Naive B cell (primary cell): ENCODE data around the gene PANK3. TPM values are rescaled to one million over a fixed set of nuclear protein-coding genes. Genes with fewer than 3 reads are reported as not detected.
"Not testable (repeated sequence)": the region's sequence is repeated elsewhere in the genome, so short reads cannot be mapped to it uniquely, and the experiment has no call there.

Source experiments
- ATAC-seq, 2 donors: fragments of 150-1000 bp; cut with Tn5 transposase; 2 replicates each; pipeline ENCODE4 v1.10.0; 2021; ENCODE audit warnings: low read depth in 2 of 2, mild to moderate bottlenecking in 2 of 2, moderate library complexity in 2 of 2
- DNase-seq: peaks from one replicate; pipeline ENCODE4 v3.0.0; 2022
- H3K27ac Mint-ChIP-seq, 6 donors: one replicate each; pipeline ENCODE4 v1.8.0; 2020 to 2022; ENCODE audit warnings: mild to moderate bottlenecking in 6 of 6, mixed read lengths in 6 of 6, moderate library complexity in 5 of 6, inconsistent platforms in 2 of 6
- H3K27me3 Mint-ChIP-seq, 3 donors: one replicate each; pipeline ENCODE4 v1.8.0; 2021 to 2022; ENCODE audit warnings: mixed read lengths in 3 of 3, mild to moderate bottlenecking in 1 of 3
- H3K36me3 Mint-ChIP-seq, 2 donors: one replicate each; pipeline ENCODE4 v1.8.0; 2020 to 2022; ENCODE audit warnings: mixed read lengths in 2 of 2, inconsistent platforms in 1 of 2, mild to moderate bottlenecking in 1 of 2
- H3K4me1 Mint-ChIP-seq, 3 donors: one replicate each; pipeline ENCODE4 v1.8.0; 2020 to 2022; ENCODE audit warnings: mixed read lengths in 3 of 3, inconsistent platforms in 1 of 3, mild to moderate bottlenecking in 1 of 3, moderate library complexity in 1 of 3
- H3K4me3 Mint-ChIP-seq, 8 donors: one replicate each; pipeline ENCODE4 v1.8.0; 2020 to 2022; ENCODE audit warnings: mild to moderate bottlenecking in 8 of 8, mixed read lengths in 8 of 8, moderate library complexity in 8 of 8, inconsistent platforms in 2 of 8
- H3K9me3 Mint-ChIP-seq, 7 donors: one replicate each; pipeline ENCODE4 v1.8.0; 2020 to 2022; ENCODE audit warnings: mixed read lengths in 7 of 7, mild to moderate bottlenecking in 5 of 7, inconsistent platforms in 2 of 7, moderate library complexity in 1 of 7
- polyA plus RNA-seq, 6 donors: library from polyadenylated mRNA; unstranded; fragments of 300-500 nt; fragmentation: Illumina TruSeq; gene quantifications; one replicate each; pipeline ENCODE4 v1.2.3, GENCODE V29; 2021; ENCODE audit warnings: low read depth in 6 of 6

The PANK3 gene
- polyA plus RNA-seq, 6 donors from 2014 or later: 2.7 to 8.2 (median 5.6) TPM

GRCh38 chr5:168563959-168564358 is 15.2 kb downstream of the PANK3 start:
- peaks cover 8 to 15% of the 10 kb centered on the region in 2 donors for H3K36me3 Mint-ChIP-seq

DNA sequence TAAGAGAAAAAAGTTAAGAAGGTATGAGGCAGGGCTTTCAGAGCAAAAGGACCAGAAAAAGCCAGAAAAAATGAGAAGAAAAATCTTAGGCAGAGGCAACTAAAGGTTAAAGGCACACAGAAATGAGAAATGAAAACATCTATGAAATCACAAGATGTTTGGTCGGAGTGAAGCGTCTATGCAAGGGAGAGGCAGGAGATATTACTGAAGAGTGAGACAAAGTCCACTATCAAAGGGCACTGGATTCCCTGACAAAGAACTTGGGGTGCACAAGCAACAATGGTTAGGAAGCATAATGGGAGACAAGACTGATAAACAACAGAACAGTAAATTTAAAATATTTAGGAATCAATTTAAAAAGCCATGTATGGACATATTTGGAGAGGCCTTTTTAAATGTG is 16.9 kb downstream of the PANK3 start:
- Mint-ChIP-seq H3K27me3 (no peaks in the 10 kb centered on the region), H3K9me3 (no peaks in the 10 kb centered on the region), H3K36me3 (peaks cover 8 to 9% of the 10 kb centered on the region in 2 donors), H3K4me3 (no peak overlapping the region), H3K4me1 (peaks cover 0 to 4% (median 1%) of the 10 kb centered on the region in 3 donors), H3K27ac (peak overlapping the region in 1 of 6 donors; percentile 49)
- no peak for DNase-seq
- no peak for ATAC-seq

More at GRCh38 chr5:168563959-168564358, 15.2 kb downstream of the PANK3 start:
- Mint-ChIP-seq H3K4me3 (no peak overlapping the region), H3K4me1 (peaks cover 0 to 6% (median 4%) of the 10 kb centered on the region in 3 donors), H3K27me3 (no peaks in the 10 kb centered on the region), H3K9me3 (no peaks in the 10 kb centered on the region), H3K27ac (peak overlapping the region in 2 of 6 donors; percentile 27 to 58)
- ATAC-seq (no peak), DNase-seq (no peak)

- ATAC-seq (no peak), DNase-seq (no peak)
- Mint-ChIP-seq H3K9me3 (no peaks in the 10 kb centered on the region), H3K4me3 (no peak overlapping the region), H3K27ac (no peak overlapping the region), H3K4me1 (peaks cover 3 to 9% (median 6%) of the 10 kb centered on the region in 3 donors), H3K36me3 (peaks cover 25 to 30% of the 10 kb centered on the region in 2 donors), H3K27me3 (no peaks in the 10 kb centered on the region)
Measured at GRCh38 chr5:168557389-168557788, 21.8 kb downstream of the PANK3 start.

- DNase-seq (no peak), ATAC-seq (no peak)
- H3K9me3 Mint-ChIP-seq: no peaks in the 10 kb centered on the region
- H3K27me3 Mint-ChIP-seq: no peaks in the 10 kb centered on the region
- H3K27ac Mint-ChIP-seq: no peak overlapping the region
- H3K36me3 Mint-ChIP-seq: peaks cover 23 to 31% of the 10 kb centered on the region in 2 donors
- peaks cover 3 to 10% (median 6%) of the 10 kb centered on the region in 3 donors for H3K4me1 Mint-ChIP-seq
- no peak overlapping the region for H3K4me3 Mint-ChIP-seq
Measured at GRCh38 chr5:168553377-168554130, 25.6 kb downstream of the PANK3 start.

GRCh38 chr5:168552146-168552545 is 27.0 kb downstream of the PANK3 start:
- H3K4me1 Mint-ChIP-seq: peaks cover 3 to 10% (median 6%) of the 10 kb centered on the region in 3 donors
- no peak overlapping the region for H3K27ac Mint-ChIP-seq
- peaks cover 0 to 3% (median 0%) of the 10 kb centered on the region in 7 donors for H3K9me3 Mint-ChIP-seq

DNA sequence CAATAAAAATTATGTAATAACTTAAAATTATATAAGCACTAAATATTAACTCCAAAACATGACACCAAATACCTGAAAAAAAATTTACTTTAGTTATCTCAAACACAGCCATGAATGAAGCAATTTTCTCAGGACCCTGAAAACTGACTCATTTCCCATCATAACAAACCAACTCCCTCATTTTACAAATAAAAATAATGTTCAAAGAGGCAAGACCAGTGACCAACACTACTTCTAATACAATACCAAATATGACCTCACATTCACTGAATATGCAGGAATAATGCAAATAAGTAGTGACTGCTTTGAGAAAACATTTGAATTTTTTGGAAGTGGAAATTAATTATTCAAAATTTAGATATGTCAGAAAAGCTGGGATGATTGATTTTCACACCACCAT is 28.5 kb downstream of the PANK3 start:
- peaks cover 24 to 31% of the 10 kb centered on the region in 2 donors for H3K36me3 Mint-ChIP-seq
- ATAC-seq: no peak
- H3K9me3 Mint-ChIP-seq: peaks cover 0 to 3% (median 0%) of the 10 kb centered on the region in 7 donors
- no peak for DNase-seq
- peaks cover 3 to 10% (median 6%) of the 10 kb centered on the region in 3 donors for H3K4me1 Mint-ChIP-seq
- no peaks in the 10 kb centered on the region for H3K27me3 Mint-ChIP-seq
- no peak overlapping the region for H3K27ac Mint-ChIP-seq
- H3K4me3 Mint-ChIP-seq: no peak overlapping the region

More at GRCh38 chr5:168552146-168552545, 27.0 kb downstream of the PANK3 start:
- DNase-seq (no peak), ATAC-seq (no peak)
- no peaks in the 10 kb centered on the region for H3K27me3 Mint-ChIP-seq
- peaks cover 31 to 36% of the 10 kb centered on the region in 2 donors for H3K36me3 Mint-ChIP-seq
- no peak overlapping the region for H3K4me3 Mint-ChIP-seq

DNA sequence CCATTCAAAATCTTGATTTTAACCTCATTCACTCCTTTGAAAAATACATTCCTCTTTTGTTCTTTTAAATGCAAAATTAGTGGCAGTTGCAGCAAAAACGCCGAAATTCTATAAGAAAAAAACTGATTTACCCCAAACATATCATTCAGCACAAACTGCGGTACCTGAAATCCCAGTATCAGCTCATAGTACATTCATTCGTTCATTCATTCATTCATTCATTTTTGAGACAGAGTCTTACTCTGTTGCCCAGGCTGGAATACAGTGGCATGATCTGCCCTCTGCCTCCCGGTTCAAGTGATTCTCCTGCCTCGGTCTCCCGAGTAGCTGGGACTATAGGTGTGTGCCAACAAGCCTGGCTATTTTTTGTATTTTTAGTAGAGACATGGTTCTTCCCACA is 29.6 kb downstream of the PANK3 start:
- H3K4me3 Mint-ChIP-seq: no peak overlapping the region
- peaks cover 3 to 10% (median 6%) of the 10 kb centered on the region in 3 donors for H3K4me1 Mint-ChIP-seq
- no peak for ATAC-seq
- no peak overlapping the region for H3K27ac Mint-ChIP-seq
- H3K36me3 Mint-ChIP-seq: peaks cover 20 to 31% of the 10 kb centered on the region in 2 donors
- no peaks in the 10 kb centered on the region for H3K27me3 Mint-ChIP-seq
- H3K9me3 Mint-ChIP-seq: peaks cover 0 to 3% (median 0%) of the 10 kb centered on the region in 7 donors
- no peak for DNase-seq

- H3K4me3 Mint-ChIP-seq: no peak overlapping the region
- no peak for ATAC-seq
- peaks cover 6 to 20% (median 10%) of the 10 kb centered on the region in 3 donors for H3K27me3 Mint-ChIP-seq
- H3K4me1 Mint-ChIP-seq: no peaks in the 10 kb centered on the region
- H3K9me3 Mint-ChIP-seq: peaks cover 0 to 5% (median 1%) of the 10 kb centered on the region in 7 donors
- no peak for DNase-seq
- H3K36me3 Mint-ChIP-seq: no peaks in the 10 kb centered on the region
- no peak overlapping the region for H3K27ac Mint-ChIP-seq
Measured at GRCh38 chr5:168537176-168537575, 42.0 kb downstream of the PANK3 start.

DNA sequence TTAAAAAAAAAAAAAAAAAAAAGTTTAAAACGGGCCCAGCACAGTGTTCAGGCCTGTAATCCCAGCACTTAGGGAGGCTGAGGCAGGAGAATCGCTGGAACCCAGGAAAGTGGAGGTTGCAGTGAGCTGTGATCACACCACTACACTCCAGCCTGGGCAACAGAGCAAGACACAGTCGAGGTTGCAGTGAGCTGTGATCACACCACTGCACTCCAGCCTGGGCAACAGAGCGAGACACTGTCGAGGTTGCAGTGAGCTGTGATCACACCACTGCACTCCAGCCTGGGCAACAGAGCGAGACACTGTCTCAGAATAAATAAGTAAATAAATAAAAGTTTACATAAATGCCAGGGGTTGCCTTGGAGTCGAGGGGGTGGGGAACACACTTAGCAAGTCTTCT is 44.8 kb downstream of the PANK3 start:
- not testable (repeated sequence) for H3K9me3 Mint-ChIP-seq, H3K36me3 Mint-ChIP-seq, H3K4me1 Mint-ChIP-seq, H3K4me3 Mint-ChIP-seq, ATAC-seq, DNase-seq, H3K27ac Mint-ChIP-seq
- peaks cover 19 to 36% (median 30%) of the 10 kb centered on the region in 3 donors for H3K27me3 Mint-ChIP-seq

DNA sequence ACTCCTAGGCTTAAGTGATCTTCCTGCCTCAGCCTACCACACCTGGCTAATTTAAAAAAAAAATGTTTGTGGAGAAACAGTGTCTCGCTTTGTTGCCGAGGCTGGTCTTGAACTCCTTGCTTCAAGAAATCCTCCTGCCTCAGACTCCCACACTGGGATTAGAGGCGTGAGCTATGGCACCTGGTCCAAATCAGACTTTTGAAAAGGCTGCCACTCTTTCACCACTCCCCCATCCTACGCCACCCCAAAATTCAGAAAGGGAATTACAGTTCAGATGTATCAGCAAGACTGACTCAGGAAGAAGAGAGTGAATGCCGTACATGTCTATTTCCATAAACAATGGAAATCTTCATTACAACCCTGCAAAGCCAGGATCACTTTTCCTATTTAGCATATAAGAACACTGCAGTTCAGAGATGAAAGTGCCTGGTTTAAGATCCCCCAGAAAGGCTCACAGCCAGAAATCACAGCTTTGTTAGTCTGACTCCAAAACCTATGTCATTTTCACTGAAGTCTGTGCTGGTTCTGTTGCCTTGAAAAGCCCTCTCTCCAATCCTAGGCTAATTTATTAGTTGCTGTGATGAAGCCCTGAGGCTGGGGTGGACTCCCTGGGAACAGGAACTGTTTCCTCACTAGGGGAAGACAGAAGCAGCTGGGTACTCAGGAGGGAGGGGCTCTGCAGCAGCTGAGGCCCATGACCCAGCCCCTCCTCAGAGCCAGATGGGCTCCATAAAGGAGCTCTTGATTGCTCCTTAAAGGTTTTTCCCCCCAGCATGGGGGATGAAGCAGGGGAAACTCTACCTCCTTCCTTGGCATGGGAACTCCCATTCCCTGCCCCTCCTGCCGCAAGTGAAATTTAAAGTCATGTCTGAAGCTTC is 46.9 kb downstream of the PANK3 start:
- H3K9me3 Mint-ChIP-seq: peaks cover 1 to 16% (median 5%) of the 10 kb centered on the region in 7 donors
- DNase-seq (no peak), ATAC-seq (no peak)
- H3K36me3 Mint-ChIP-seq: peaks cover 0 to 11% of the 10 kb centered on the region in 2 donors
- H3K4me3 Mint-ChIP-seq: no peak overlapping the region
- H3K27me3 Mint-ChIP-seq: peaks cover 32 to 52% (median 49%) of the 10 kb centered on the region in 3 donors
- no peak overlapping the region for H3K27ac Mint-ChIP-seq
- H3K4me1 Mint-ChIP-seq: peaks cover 5 to 9% (median 8%) of the 10 kb centered on the region in 3 donors

DNA sequence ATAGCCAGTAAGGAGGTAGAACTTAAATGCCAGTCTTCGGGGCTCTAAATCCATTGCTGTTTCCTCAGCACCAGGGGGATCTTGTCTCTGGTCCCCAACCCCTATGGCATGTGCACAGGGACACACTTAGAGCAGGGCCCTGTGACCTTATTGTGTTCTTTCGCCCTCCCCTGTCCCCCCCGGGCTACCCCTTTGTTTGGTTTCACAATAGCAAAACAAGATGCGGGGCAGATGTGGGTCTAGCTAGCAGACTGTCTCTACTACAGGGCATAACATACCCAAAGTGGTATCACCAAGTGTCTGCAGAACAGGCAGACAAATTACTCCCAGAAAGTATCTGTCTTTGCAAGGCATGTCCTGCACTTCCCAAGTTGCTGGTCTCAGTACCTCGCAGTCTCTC is 48.0 kb downstream of the PANK3 start:
- peaks cover 1 to 16% (median 5%) of the 10 kb centered on the region in 7 donors for H3K9me3 Mint-ChIP-seq
- H3K27me3 Mint-ChIP-seq: peaks cover 32 to 49% (median 48%) of the 10 kb centered on the region in 3 donors
- no peak overlapping the region for H3K27ac Mint-ChIP-seq
- no peak for ATAC-seq
- H3K4me1 Mint-ChIP-seq: peaks cover 5 to 9% (median 8%) of the 10 kb centered on the region in 3 donors
- H3K4me3 Mint-ChIP-seq: peak overlapping the region in 1 of 8 donors; percentile 74
- no peak for DNase-seq
- peaks cover 0 to 11% of the 10 kb centered on the region in 2 donors for H3K36me3 Mint-ChIP-seq

GRCh38 chr5:168530621-168531150 is 48.5 kb downstream of the PANK3 start:
- Mint-ChIP-seq H3K27ac (peak overlapping the region in 2 of 6 donors; percentile 1 to 53), H3K4me1 (peaks cover 5 to 9% (median 8%) of the 10 kb centered on the region in 3 donors), H3K27me3 (peaks cover 32 to 49% (median 48%) of the 10 kb centered on the region in 3 donors), H3K4me3 (peak overlapping the region in 5 of 8 donors; percentile 58 to 75 (median 68)), H3K36me3 (peaks cover 0 to 11% of the 10 kb centered on the region in 2 donors), H3K9me3 (peaks cover 1 to 16% (median 5%) of the 10 kb centered on the region in 7 donors)
- ATAC-seq (no peak), DNase-seq (no peak)
